ENCODE data around the gene WDFY1.
A peak's percentile ranks its signal among the peaks of the same experiment; 100 is the strongest.

Gene WDFY1

GRCh38 chr2:223956300-223956699, 11.2 kb upstream of the WDFY1 start:
- no peak overlapping the region for H3K27ac ChIP-seq
- TF ChIP-seq CTCF (conservative IDR thresholded peaks at IDR 0.05) (no peak), ZFX (IDR thresholded peaks at IDR 0.05) (no peak)

DNA sequence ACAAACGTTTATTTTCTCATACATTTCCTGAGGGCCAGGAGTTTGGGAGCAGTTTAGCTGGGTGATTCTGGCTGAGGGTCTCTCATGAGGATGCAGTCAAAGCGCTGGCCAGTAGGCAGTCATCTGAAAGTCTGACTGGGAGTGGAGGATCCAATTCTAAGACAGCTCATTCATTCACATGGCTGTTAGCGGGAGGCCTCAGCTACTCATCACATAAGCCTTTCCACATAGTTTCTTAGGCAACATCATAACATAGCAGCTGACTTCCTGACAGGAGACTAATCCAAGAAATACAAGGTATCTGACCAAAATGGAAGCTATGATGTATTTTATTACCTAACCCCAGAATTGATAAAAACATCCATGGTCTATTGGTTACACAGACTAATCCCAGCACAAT, 9.3 kb upstream of the WDFY1 start:
- no peak overlapping the region for H3K27ac ChIP-seq
- TF ChIP-seq ZFX (IDR thresholded peaks at IDR 0.05) (no peak), CTCF (conservative IDR thresholded peaks at IDR 0.05) (no peak)

DNA sequence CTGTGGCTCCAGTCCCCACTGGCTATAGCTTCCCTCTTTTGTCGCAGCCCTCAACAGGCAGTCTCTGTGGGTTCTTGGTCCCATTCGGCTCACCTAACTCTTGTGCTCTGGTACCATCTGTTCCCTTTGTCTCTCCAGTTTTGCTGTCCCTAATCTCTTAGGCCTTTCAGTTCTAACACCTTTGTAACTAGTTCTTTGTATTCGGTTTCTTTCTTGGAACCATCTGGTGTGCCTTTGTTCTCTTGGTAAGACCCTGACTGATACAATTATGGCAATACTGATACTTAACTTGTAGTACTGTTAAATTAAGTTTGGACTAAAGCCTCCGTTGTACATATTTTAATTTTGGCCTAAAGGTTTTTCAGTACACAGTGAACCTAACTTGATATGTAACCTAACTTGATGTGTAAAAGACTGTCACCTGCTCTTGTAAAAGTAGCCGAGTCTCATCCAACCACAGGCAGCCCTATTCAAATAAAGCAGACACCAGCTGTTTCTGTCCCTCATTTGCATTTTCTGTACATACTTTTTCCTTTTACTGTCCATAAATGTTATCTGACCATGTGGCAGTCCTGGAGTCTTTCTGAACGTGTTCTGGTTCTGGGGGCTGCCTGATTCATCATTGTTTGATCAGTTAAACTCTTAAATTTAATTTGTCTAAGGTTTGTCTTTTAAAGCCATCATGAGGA, 7.3 kb upstream of the WDFY1 start:
- TF ChIP-seq ZFX (IDR thresholded peaks at IDR 0.05) (no peak), CTCF (conservative IDR thresholded peaks at IDR 0.05) (no peak)
- H3K27ac ChIP-seq = peak overlapping the region; percentile 80; the same call in 1 of the 2 replicates

- H3K27ac ChIP-seq = peak overlapping the region; percentile 80
- TF ChIP-seq ZFX (IDR thresholded peaks at IDR 0.05) (no peak), CTCF (conservative IDR thresholded peaks at IDR 0.05) (no peak)
Observed at GRCh38 chr2:223950448-223951347, 5.6 kb upstream of the WDFY1 start.

GRCh38 chr2:223949241-223949840, 4.2 kb upstream of the WDFY1 start:
- TF ChIP-seq CTCF (conservative IDR thresholded peaks at IDR 0.05) = no peak
- no peak for TF ChIP-seq ZFX (IDR thresholded peaks at IDR 0.05)
- H3K27ac ChIP-seq = peak overlapping the region; percentile 80

- H3K27ac ChIP-seq = no peak overlapping the region
- TF ChIP-seq ZFX (IDR thresholded peaks at IDR 0.05) (no peak), CTCF (conservative IDR thresholded peaks at IDR 0.05) (no peak)
Observed at GRCh38 chr2:223947711-223948205, 2.6 kb upstream of the WDFY1 start.

All from C4-2B (cell line).